Umbilical cord (tissue), 2 donors: Measurements from ENCODE around the gene OBI1. TPM values are rescaled to one million over a fixed set of nuclear protein-coding genes. Genes with fewer than 3 reads are reported as not detected.

Experiments used
- DNase-seq: peaks from one replicate; pipeline ENCODE4 v3.0.0-alpha.2; 2015; ENCODE audit warnings: low spot score
- total RNA-seq: library from RNA; depleted of rRNA; stranded (reverse); fragments of >200 nt; gene quantifications from one replicate; pipeline ENCODE4 v1.2.3, GENCODE V29; 2014; ENCODE audit warnings: low replicate concordance; ENCODE audit not compliant: insufficient read depth

The OBI1 gene
- total RNA-seq, 1 donor from 2014 or later = 18.1 TPM

- no peak for DNase-seq
These were observed 55.6 kb downstream of the OBI1 start, which contains the start of gene POU4F1 for GRCh38 chr13:78603240-78603957. TSS of gene POU4F1 (minus strand) at chr13:78603552. CDS start at chr13:78603326, 226 bp downstream.

DNA sequence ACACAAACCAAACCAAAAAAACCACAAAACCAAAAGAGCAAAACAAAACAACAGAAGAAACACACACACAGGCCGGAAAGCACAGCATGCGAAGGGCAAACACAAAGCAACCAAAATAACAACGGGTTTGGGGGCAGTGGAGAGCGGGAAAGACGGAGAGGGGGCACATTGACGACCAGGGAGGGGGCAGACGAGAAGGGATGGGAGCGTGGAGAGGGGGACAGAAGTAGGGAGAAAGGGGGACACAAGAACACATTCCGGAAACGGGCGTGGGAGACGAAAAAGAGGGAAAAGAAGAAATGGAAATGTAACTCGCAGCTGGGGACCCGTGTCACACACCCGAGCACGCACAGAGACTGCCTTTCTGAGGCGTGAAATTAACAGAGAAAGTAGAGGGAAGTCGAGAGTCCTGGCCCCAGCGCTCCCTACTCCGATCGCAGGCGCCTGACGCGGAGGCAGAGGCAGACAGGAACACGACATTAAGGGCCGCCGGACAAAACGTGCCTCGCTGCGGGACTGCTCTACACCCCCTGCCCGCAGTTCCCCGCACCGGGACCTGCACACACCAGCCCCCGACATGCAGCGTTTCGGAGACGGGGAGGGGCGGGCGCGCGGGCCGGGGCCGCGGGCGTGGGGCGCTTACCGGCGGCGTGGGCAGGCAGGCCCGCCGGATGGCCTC lies 56.3 kb downstream of the OBI1 start:
- DNase-seq = no peak

- no peak for DNase-seq
These were observed 56.9 kb downstream of the OBI1 start for GRCh38 chr13:78601874-78602560.

- no peak for DNase-seq
These were observed 57.7 kb downstream of the OBI1 start for GRCh38 chr13:78601124-78601873.

- no peak for DNase-seq
These were observed 58.6 kb downstream of the OBI1 start for GRCh38 chr13:78600280-78600883.

DNA sequence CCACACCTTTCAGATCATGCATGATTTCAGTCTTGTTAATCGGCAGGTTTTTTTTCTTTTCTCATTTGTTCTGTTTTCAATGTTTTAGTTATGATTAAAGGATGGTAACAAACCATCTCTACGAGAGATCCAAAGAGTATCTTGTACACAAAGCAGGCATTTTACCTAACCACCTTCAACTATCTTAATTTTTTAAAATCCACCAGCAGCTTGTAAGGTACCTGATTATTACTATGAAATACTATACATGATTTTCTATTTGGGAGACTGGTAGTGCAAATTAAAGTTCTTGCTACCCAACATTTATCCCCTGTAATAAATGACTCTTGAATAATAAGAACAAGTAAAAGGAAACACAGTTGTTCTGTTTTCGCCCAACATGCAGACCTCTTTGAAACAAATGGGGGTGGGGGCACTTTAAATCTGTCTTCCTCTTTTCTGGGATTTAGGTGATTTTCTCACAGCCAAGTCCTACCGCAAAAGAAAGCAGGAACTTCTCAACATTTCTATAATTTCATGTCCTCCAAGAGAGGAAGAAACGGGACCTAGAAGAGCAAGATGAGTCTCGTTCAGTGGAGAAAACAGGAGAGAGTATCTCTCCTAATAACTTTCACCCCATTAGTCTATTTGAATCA lies 59.2 kb downstream of the OBI1 start:
- DNase-seq = no peak

GRCh38 chr13:78598966-78599644 lies 59.9 kb downstream of the OBI1 start:
- DNase-seq = no peak

- DNase-seq = no peak
These were observed 60.7 kb downstream of the OBI1 start for GRCh38 chr13:78598116-78598781.

DNA sequence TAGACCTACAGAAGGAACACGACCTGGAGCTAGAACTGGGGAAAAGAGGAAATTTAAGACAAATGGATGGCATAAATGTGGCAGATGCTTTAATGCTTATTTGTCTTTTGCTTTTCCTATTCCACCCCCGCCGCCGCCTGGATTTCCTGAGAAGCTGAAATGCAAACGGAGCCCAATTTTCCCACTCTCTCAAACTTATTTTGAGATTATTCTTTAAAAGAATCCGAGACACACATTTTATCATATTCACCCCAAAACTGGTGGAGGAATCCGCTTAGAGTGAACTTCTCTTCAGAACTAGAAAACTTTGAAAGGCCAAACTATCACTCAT lies 61.4 kb downstream of the OBI1 start:
- DNase-seq = no peak

DNA sequence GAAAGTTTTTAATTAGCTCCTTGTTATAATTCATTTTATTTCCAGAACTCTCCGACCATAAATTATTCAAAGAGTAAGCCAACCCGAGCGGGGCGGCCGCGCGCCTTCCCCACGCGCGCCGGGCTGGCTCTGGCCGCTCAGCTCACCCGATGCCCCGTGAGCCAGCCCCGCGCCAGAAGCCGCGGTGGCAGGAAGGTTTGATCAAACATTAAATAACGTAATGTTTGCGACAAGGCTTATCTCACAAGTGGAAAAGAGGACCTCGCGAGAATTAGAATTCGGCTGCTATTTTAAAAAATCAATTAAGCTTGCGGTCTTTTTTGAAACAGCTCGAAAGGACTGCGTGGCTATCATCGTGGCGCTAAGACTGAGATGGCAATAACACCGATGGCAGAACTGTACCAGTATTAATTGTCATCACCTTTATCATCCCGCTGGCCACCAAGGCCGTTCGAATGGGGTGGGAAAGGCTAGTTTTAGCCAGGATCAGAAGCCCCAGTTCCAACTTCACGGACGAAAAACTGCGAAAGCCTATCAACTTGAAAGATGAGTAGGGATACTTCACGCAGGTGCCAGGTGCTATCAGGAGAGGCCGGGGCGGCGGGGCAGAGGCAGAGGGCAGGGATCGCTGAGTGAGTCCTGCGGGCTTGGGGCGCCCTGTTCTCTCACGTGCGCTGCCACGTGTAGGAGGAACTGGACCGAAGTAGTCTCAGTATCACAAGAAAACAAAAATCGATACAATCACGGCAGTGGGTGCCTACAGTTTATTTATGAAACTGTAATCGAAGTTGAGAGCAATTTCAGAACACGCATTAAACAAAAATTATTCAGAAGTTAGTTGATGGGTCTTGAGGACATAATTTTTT lies 62.0 kb downstream of the OBI1 start:
- no peak for DNase-seq

DNA sequence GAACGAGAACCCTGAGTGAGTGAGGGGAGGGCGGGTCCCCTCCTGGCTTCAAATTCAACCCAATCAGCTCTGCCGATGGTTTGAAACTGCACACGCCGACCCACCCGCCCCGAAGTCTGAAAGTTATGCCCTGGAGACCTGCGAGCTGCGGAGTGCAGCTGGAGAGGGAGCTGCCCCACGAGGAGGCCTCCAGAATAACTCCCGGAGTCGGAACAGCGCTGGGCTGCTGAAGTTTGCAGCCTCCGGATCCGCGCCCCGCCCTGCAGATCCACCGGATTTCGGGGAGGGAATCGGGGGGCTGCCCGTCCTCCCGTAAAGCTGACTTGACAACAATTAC lies 62.6 kb downstream of the OBI1 start:
- no peak for DNase-seq

DNA sequence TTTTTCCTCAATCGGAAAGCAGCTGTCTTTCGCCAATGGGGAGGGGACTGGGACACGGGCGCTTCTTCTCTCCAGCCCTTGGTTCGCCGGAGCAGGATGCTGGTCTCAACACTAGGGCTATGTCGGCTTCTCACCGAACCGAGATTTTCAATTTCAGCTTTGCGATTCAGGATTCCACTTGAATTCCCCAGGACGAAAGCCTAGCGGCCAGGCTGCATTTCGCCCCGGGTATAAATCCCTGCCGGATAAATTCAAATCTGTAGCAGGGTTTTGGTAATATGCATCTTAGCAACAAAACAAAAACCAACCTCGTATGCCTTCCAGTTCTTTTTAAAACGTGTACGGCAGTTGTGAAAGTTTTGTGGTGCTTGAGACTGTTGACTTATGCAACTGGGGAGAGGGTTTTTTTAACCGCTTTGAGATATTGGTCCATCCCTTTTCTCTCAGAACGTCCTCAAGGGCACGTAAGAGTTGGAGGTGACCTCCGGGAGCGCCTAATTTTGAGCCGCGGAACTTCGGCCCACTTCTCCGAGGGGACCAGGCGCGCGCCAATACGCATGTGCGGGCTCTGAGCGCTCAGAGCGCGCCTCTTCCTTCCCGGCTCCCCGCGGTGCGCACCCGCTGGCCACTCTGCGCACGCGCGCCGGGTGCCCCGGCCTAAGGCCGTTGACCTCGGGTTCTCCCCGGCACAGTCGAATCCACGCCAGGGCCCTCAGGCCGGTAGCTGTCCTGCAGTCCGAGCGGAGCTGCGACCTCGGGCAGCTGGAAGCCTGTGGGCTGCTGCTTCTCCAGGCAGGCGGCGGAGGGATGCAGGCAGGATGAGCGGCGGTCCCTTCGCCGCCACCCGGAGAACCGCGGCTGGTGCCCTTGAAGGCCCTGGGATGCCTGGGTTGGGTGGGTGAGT lies 63.2 kb downstream of the OBI1 start:
- DNase-seq = no peak

- DNase-seq = no peak
These were observed 64.4 kb downstream of the OBI1 start for GRCh38 chr13:78594456-78594975.

DNA sequence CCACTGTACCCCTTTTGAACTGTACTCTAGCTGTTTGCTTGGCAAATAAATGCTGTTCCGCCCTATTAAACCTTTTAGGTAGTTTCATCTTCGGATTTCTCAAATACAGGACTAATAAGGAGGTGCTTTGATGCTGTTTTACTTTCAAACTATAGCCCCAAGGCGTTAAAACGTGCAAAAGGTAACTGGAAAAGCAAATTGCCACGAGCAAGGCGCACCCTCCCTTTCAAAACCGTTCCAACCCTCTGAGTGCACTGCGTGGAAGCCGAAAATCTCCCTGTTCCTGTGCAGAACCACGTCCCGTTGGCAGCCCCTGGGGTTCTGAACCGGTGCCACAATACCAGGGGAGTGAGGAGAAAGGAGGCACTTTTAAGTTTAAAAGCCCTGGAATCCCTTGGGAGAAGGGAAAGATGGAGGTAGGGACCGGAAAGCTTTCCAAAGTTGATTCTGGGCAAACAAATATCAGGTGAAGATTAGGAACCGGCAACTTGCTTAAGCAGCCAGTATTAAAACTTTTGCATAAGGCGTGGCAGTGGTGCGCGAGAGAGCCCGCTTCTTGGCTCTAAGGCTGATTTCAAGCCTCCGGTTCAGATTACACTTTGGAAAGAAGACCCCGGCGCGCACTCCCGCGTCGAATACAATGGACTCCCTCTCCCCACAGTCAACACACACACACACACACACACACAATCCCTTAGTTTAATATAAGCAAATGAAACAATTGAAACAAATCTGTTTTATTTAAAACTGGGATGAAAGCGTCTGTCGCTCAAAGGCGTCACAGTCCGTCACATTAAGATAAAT lies 65.1 kb downstream of the OBI1 start:
- DNase-seq = no peak

DNA sequence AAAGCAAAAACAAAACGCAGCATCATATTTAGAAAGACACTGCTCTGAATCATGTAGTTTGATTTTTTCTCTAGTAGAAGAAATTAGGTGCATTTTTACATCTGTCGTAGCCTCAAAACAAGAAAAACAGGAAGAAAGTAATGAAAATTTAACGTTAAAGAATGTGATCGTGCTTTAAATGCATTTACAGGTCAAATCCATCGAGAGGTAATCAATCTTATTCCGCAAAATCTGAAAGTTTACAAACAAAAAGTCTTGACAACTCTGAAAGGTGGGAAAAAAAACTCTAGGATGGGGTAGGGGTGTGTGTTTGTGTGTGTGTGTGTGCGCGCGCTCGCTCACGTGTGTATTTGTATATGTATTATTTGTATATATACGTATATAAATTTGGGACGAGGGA lies 65.8 kb downstream of the OBI1 start:
- DNase-seq = no peak

GRCh38 chr13:78592584-78592983 lies 66.4 kb downstream of the OBI1 start:
- DNase-seq = no peak

- DNase-seq = no peak
These were observed 69.7 kb downstream of the OBI1 start for GRCh38 chr13:78589206-78589605.
